HuH-7 (cell line): Measurements from ENCODE around the gene IL32.

ENCODE experiments used
- DNase-seq: peaks from one replicate; pipeline ENCODE4 v3.0.0; 2011; ENCODE audit warnings: low spot score

The IL32 gene

DNA sequence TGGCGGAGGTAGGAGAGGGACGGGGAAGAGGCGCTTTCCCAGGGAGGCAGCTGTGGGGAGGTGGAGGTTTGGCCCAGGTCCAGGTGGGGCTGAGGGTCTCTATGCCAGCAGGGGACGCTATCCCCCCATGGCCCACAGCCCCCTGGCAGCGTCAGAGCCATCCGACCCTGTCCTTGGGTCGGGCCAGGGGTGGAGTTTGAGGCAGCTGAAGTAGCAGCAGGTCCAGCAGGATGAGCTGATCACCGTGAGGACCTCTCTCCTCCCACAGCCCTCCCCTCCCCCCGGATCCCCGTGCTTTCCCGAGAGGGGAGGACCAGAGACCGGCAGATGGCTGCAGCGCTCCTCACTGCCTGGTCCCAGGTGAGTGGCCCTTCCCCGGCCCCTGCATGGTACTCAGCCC lies 50.1 kb downstream of the IL32 start:
- DNase-seq = no peak

DNA sequence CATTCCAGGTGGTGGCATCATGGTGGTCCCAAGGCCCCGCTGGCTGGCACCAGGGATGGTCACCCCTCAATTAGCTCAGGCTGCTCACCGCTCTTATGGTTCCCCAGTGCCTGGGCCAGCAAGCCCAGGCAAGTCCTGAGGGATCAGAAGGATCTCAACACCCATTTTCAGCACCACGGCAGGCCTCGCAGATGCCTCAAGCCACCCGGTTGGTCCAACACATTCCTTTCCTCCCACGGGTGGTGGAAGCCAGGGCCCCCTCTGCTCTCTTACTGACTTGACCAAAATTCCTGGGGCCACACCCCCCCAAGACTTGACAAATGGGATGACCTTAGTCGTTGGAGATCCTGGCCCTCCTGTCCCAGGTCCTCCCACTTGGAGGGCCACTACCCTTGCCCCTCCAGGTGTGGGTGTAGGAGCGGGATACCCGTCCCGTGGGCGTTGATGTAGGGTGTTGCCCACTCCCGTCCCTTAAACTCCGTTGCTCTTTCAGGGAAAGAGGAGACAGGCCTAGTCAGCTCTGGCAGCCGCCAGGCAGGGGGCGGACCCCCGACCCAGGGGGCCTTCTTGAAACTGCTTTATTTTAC lies 52.9 kb downstream of the IL32 start:
- no peak for DNase-seq

DNA sequence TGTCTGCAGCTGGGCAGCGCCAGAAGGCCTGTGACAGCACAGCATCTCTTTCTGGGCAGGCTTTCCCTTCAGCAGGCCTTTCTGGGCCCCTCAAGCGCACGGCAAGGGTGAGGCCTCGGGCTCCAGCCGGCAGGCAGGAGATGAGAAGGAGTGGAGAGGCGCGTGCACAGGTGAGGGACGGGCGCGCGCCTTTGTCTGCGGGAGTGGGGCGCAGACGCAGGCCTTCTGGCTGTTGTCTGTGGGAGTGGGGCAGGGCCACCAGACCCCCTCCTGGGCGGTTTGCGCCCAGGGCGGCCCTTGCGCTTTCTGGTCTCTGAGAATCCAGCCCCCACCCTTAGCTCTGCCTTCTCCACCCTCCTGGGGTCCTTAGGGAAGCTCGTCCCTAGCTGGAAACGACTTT lies 53.4 kb downstream of the IL32 start:
- no peak for DNase-seq
